ENCODE results near the gene ELP6.
"Not testable (repeated sequence)": the region's sequence is repeated elsewhere in the genome, so short reads cannot be mapped to it uniquely, and the experiment has no call there.

The ELP6 gene

GRCh38 chr3:47505267-47505666 is 8.2 kb downstream of the ELP6 start:
- DNase-seq = not testable (repeated sequence)

GRCh38 chr3:47504113-47504512 is 9.4 kb downstream of the ELP6 start:
- DNase-seq = no peak

- DNase-seq = no peak
These were observed 10.5 kb downstream of the ELP6 start for GRCh38 chr3:47503033-47503432.

- DNase-seq = no peak
These were observed 16.6 kb downstream of the ELP6 start for GRCh38 chr3:47496892-47497291.

GRCh38 chr3:47495886-47496285 is 17.6 kb downstream of the ELP6 start:
- no peak for DNase-seq

GRCh38 chr3:47495111-47495510 is 18.4 kb downstream of the ELP6 start:
- no peak for DNase-seq

GRCh38 chr3:47491777-47492176 is 21.7 kb downstream of the ELP6 start:
- no peak for DNase-seq

GRCh38 chr3:47491186-47491585 is 22.3 kb downstream of the ELP6 start:
- DNase-seq = no peak

- DNase-seq = no peak
These were observed 26.2 kb downstream of the ELP6 start for GRCh38 chr3:47487265-47487664.

- DNase-seq = no peak
These were observed 27.7 kb downstream of the ELP6 start for GRCh38 chr3:47485812-47486211.

- no peak for DNase-seq
These were observed 31.1 kb downstream of the ELP6 start for GRCh38 chr3:47482366-47482765.

GRCh38 chr3:47481763-47482162 is 31.7 kb downstream of the ELP6 start:
- not testable (repeated sequence) for DNase-seq

- DNase-seq = not testable (repeated sequence)
These were observed 33.2 kb downstream of the ELP6 start for GRCh38 chr3:47480267-47480666.

GRCh38 chr3:47479826-47480160 is 33.7 kb downstream of the ELP6 start:
- no peak for DNase-seq

GRCh38 chr3:47478022-47478421 is 35.5 kb downstream of the ELP6 start:
- DNase-seq = no peak

- no peak for DNase-seq
These were observed 36.8 kb downstream of the ELP6 start for GRCh38 chr3:47476644-47477199.

- no peak for DNase-seq
These were observed 37.2 kb downstream of the ELP6 start for GRCh38 chr3:47476330-47476626.

- peak; percentile 93 for DNase-seq
These were observed 37.8 kb downstream of the ELP6 start, which contains the start of gene SCAP for GRCh38 chr3:47475570-47476329. TSS of gene SCAP (minus strand) at chr3:47475941. CDS start at chr3:47442993, 32,948 bp downstream.

GRCh38 chr3:47475029-47475569 is 38.4 kb downstream of the ELP6 start:
- DNase-seq = peak; percentile 52

- DNase-seq = no peak
These were observed 40.1 kb downstream of the ELP6 start for GRCh38 chr3:47473391-47473790.

- no peak for DNase-seq
These were observed 43.9 kb downstream of the ELP6 start for GRCh38 chr3:47469616-47470015.

GRCh38 chr3:47468315-47468714 is 45.2 kb downstream of the ELP6 start:
- DNase-seq = not testable (repeated sequence)

GRCh38 chr3:47464588-47464987 is 48.9 kb downstream of the ELP6 start:
- DNase-seq = no peak

GRCh38 chr3:47459534-47460085 is 53.9 kb downstream of the ELP6 start:
- DNase-seq = not testable (repeated sequence)
